AG08396 (cell line): Measurements from ENCODE around the gene IER5L.

ENCODE experiments used
- DNase-seq: peaks from one replicate; pipeline ENCODE4 v3.0.0; 2012; ENCODE audit warnings: low spot score, mixed read lengths

The IER5L gene

DNA sequence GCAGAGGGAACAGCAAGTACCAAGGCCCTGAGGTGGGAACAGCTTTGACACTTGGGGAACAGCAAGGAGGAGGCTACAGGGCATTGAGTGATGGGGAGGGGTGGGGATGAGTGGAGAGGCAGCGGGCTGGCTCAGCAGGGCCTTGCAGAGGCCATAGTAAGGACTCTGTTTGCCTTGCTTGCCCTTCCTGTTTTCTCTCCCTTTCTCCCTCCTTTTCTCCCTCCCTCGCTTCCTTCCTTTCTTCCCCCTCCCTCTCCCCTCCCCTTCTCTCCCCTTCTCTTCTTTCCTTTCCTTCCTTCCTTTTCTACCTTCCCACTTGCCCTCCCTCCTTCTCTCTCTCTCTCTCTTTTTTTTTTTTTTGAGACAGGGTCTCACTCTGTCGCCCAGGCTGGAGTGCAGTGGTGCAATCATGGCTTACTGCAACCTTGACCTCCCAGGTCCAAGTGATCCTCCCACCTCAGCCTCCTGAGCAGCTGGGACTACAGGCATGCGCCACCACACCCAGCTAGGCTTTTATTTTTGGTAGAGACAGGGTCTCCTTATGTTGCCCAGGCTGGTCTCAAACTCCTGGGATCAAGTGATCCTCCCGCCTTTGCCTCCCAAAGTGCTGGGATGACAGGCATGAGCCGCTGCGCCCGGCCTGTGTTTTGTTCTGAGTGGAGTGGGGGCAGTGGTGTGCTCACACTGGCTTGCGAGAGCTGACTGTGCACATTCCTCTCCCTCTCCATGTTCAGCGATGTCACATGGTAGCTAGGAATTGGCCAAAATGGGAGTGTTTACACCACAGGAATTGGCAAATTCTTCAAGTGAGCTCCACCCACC lies 17.1 kb downstream of the IER5L start:
- DNase-seq, result peak; percentile 74

DNA sequence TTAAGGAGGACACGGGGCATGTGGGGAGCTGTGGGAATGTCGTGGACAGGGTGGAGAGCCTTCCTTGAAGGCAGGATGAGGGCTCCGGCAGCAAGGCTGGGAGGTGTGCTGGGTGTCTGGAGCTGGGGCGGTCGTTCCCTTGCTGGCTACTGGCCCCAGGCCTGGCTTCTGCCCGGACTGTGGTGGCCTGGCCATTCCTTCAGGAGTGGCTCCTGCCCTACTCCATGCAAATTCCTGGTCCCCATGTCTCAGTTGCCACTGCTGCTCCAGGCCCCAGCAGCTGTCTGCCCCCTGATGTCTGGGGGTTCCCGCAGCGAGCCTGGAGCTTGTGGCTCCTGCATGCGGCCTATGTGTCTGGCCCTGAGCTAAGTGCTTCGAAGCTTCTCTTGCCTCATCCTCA lies 21.9 kb downstream of the IER5L start:
- DNase-seq, result no peak

DNA sequence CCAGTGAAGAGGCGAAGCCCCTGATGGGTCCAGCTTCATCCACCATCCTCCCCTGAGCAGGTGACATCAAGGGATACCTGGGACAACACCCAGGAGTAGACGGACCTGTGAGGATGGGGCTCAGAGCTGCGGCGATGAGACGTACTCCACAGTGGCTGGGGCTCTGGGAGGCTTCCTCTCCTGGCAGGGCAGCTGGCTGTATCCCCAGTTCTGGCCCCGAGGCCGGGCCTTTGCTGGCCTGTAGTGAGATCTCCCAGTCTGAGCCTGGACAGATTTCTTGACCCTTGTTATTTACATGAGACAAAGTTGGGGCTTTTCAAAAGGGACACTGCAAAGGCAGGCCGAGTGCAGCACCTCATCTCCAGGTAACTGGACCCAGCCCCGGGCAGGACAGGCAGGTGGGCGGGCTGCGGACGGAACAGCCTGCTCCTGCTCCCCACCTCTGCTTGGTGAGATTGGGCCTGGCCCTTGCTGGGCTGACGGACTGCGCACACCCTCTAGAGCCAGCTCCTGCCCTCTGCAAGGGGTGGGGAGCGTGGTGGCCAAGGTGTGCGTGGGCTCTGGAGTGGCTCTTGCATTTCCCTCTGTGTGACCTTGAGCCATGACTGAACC lies 23.1 kb downstream of the IER5L start:
- DNase-seq, result no peak

GRCh38 chr9:129151469-129151868 lies 26.6 kb downstream of the IER5L start:
- no peak for DNase-seq

DNA sequence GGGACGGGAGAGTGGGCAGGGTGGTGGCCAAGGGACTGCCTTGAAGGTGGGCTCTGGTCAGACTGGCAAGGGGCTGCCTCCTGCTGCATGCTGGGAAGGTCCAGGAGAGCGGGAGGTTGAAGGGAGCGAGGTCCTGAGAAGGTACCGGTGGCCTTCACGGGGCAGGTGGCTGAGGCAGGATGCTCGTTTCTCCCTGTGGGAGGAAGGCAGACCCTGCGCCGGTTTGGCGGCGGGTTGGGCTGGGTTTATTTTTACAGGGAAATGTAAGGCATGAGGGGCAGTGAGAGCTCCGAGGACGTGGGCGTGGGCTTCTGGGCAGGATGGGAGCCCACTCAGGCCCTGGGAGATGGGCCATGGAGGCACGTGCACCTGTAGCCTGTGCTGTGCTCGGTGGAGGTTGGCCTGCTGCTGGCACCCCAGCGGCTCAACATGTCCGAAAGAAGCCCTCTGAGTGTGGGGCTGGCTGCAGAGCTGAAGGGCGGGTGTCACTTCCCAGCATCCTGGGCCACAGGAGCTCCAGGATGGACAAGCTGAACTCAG lies 27.3 kb downstream of the IER5L start:
- DNase-seq, result no peak

DNA sequence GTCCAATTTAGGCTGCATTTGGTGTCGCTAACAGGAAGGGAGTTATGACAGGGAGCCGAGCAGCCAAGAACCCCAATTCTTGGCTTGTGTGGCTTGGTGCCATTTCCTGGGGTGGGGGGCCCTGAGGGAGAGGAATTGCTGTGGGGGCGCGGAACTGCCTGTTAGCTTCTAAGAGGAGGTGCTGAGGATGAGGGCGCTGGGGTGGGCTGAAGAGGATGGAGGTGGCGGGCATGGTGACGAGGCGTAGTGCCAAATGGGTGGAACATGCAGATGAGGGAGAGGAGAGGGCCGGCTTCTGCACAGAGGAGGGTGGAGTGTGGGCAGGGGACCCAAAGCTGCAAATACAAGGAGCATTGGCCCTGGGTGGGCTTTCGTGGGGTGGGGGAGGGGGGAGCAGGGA lies 27.9 kb downstream of the IER5L start:
- no peak for DNase-seq

DNA sequence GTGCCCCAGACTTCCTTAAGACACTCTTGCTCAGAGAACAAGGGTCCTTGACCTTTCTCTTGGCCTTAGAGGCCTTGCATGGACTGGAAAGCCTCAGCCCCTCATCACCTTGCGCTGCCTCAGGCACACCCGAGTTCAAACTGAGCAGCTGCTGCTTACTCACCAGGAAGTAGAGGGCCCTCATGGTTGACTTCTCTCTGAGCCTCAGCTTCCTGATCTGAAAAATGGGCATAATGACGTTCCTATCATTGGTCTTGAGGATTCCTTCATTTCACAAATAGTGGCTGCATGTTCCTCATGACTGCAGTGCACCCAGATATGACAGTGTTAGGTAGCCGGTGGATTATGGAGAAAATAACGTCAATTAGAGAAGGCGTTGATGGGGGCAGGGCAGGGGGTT lies 28.6 kb downstream of the IER5L start:
- no peak for DNase-seq

- no peak for DNase-seq
Observed at GRCh38 chr9:129148463-129149204, 29.4 kb downstream of the IER5L start.

- DNase-seq, result no peak
Observed at GRCh38 chr9:129146441-129146941, 31.6 kb downstream of the IER5L start.

DNA sequence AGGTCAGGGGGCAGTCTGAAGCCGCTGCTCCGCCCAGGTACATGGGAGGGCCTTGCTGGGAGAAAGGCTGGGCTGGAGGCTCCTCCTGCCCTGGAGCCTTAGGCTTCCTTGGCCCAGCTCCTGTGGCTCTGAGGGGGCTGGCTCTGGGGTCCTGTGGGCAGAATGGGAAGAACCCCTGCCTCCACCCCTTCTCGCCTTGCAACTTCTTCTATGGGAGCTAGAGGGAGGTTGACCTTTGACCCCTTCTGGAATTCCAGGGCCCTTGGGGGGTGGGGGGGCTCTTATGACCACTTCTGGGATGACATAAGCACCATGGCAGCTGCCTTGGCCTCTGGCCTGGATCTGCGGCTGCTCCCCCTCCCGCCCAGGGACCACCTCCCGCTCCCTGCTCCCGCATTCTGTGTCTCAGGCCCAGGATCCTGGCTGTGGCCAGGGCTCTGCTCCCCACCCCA lies 32.2 kb downstream of the IER5L start:
- DNase-seq, result peak; percentile 89

GRCh38 chr9:129145316-129145715 lies 32.7 kb downstream of the IER5L start:
- no peak for DNase-seq

DNA sequence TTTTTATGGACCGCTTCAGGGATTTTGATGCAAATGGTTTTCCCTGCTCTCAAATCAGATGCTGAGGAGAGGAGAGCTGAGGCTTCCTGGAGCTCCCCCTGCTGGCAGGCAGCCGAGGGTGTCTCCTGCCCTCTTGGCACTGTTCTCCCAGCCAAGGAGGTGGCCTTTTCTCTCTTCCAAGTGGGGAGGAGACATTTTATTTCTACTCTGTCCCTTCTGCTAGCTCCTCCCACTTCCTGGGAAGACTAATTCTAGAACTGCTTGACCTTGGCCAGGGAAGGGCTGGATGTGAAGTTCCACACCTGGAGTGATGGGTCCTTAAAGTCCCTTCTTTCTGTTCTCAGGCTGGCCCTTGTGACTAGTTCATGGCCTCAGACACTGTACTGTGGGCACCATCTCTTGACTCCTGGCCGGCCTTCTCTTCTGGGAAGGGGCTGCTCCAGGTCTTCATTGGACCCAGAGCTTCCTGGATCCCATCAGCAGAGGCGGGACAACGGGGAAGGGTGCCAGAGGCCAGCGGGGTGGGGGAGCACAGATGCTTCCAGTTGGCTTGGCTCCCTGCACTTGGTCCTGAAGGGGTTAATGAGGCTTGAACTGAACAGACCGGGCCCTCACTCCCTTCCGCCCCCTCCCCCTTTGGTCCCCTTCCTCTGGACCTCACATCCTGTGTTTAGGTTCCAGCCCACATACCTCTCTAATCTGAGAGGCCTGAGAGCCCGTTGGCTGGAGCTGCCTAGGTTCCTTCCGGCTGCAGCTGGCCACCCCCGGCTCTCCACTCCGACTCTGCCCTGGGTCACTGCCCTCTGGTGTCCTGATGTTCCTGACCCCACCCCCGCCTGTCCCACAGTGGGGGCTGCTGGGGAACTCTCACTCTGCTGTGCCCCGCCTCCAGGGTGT lies 34.8 kb downstream of the IER5L start:
- peak; percentile 90 for DNase-seq

DNA sequence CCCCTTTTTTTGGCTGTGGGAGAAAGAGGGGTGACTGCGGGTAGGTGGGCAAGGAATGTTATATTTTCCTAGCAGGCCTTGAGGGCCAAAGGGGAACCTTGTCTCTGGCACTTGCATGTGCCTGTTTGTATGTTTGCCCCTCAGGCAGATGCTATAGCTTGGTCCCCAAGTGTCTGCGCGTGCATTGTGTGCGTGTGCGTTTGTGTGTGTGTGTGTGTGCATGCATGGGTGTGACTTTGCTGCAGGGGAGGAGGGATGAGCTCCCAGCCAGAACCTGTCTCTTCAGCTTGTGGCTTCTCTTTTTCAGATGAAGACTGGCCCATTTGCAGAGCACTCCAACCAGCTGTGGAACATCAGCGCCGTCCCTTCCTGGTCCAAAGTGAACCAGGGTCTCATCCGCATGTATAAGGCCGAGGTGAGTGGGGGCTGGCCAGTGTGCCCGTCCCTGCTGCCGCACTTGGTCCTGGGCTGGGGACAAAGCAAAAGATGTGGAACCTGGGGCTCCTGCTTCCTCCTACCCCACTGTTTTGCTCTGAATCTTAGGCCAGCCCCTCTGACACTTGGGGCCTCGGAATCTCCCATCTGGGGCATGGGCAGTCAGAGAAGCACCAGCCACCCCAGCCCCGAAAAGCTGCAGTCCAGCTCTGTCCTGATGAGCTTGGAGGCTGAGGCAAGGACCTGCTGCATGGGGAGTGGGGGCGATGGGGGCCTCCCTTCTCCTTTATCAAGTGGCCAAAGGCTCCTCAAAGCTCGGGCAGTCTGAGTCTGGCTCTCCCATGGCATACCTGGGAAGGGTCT lies 35.7 kb downstream of the IER5L start:
- no peak for DNase-seq

GRCh38 chr9:129141066-129142041 lies 36.7 kb downstream of the IER5L start:
- peak; percentile 75 for DNase-seq

GRCh38 chr9:129140397-129141065 lies 37.5 kb downstream of the IER5L start:
- no peak for DNase-seq

DNA sequence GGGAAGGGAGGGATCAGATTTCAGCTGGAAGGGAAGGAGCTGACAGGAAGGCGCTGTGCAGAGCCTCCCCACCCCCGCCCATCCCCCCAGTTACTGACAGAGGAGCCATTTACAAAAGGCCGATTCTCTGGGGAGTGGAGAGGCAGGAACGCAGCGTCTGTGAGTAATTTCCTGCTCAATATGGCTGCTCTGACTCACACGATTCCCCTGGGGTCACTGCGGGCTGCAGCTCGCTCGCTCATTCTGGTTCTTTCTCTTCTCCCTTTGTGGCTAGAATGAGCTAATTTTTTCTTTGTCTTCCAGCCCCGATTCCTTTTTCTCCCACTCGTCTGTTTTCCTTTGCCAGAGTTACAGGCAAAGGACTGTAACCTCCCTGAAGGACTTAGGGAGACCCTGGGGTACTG lies 38.1 kb downstream of the IER5L start:
- peak; percentile 89 for DNase-seq

DNA sequence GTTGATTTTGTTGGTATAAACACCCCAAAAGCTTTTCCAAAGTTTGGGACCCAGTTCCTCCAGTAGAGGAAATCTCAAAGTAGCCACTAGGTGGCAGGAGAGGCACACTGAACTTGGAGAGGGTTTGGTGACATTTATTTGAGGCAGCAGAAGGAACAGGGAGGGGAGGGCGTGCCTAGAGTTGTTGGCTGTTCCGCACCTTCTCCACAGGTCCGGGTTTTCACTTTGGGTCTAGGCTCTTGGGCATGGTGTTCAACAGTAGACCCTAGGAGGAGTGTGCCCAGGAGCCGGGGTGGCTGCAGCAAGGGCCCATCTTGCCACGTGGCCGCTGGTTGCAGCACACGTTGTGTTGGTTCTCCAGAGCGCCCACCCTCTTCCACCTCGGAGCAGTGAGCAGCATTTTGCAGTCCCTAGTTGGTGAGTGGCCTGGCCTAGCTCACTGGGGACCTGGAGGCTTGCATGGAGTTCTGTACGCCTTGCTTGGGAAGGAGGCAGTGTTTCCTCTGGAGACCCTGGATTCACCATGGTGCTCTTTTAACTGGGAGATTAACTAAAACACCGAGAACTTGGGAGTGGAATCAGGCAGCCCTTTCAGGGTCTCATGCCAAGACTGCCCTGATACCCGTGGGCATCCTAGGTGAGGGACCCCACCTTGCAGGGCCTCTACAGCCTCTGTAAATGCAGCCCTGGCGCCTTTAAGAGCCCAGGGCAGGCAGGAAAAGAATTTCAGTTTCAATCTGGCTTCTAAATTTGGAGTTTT lies 38.6 kb downstream of the IER5L start:
- DNase-seq, result peak; percentile 73
